ENCODE results near the gene PDE8A.

- no peak for TF ChIP-seq CTCF (conservative IDR thresholded peaks at IDR 0.05)
- TF ChIP-seq ZFX (IDR thresholded peaks at IDR 0.05), result no peak
These were observed 117.6 kb downstream of the PDE8A start for GRCh38 chr15:85099195-85099803.

Measured in C4-2B (cell line).